ENCODE results near the gene MTCL1.

Gene MTCL1

DNA sequence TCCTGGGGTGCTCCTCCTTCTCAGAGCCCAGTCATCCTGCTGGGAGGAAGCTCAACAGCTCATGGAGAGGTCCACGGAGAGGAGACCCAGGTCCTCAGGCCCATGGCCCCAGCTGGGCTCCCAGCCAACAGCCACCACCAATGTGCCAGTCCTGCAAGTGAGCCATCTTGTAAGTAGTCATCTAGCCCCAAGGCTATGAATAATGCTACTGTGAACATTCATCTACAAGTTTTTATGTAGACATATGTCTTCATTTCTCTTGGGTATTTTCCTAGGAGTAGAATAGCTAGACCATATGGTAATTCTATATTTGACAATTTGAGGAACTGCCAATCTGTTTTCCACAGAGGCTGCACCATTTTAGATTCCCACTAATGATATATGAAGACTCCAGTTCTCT, 166.1 kb downstream of the MTCL1 start:
- no peak for DNase-seq

GRCh38 chr18:8874872-8875271, 169.5 kb downstream of the MTCL1 start:
- DNase-seq = no peak

GRCh38 chr18:8876887-8877286, 171.5 kb downstream of the MTCL1 start:
- DNase-seq = no peak

- DNase-seq = no peak
Observed at GRCh38 chr18:8881103-8881502, 175.7 kb downstream of the MTCL1 start.

Measured in activated CD4-positive, alpha-beta T cell treated with anti-CD3 and anti-CD28 coated beads for 1 hour (primary cell).